B cell (primary cell): ENCODE measurements around the gene XPO5. TPM values are rescaled to one million over a fixed set of nuclear protein-coding genes. Genes with fewer than 3 reads are reported as not detected.
A peak's percentile ranks its signal among the peaks of the same experiment; 100 is the strongest.

Experiments used
- ATAC-seq: fragments of 200-7000 bp; cut with Tn5 transposase; one replicate; pipeline ENCODE4 v1.10.0; 2021; ENCODE audit warnings: low read depth, mild to moderate bottlenecking, moderate number of reproducible peaks, moderate library complexity
- CTCF ChIA-PET: fragments of 350-600 bp; sonication (Branson Sonifier 250); formaldehyde crosslinking; loops from one replicate; lab custom pipeline; 2021; ENCODE audit warnings: antibody characterized with exemption, inconsistent platforms; lab: Charles Lee
- POLR2A ChIA-PET: fragments of 350-600 bp; sonication (Branson Sonifier 250); formaldehyde crosslinking; loops from one replicate; lab custom pipeline; 2021; ENCODE audit warnings: antibody characterized with exemption; lab: Charles Lee
- DNase-seq: peaks from one replicate; pipeline ENCODE4 v3.0.0; 2013
- H2AFZ ChIP-seq: 2 replicates; pipeline ENCODE4 v1.6.1; 2012; ENCODE audit warnings: mild to moderate bottlenecking, low read depth, low read length; ENCODE audit not compliant: insufficient read depth, poor library complexity, severe bottlenecking
- H3K27ac ChIP-seq, 2 donors: 1 replicate in 1 of 2; 2 replicates in 1 of 2; pipeline ENCODE4 v1.5.1; 2012 to 2013; ENCODE audit warnings: low read length in 2 of 2, mild to moderate bottlenecking in 2 of 2, moderate library complexity in 1 of 2
- H3K27me3 ChIP-seq, 4 experiments: fragments of 200-600 bp in 1 of 4; sonication (generic) in 1 of 4; replicated peaks in 1 of 4; 1 replicate in 2 of 4; 2 replicates in 2 of 4; pipeline versions ENCODE4 v1.6.1 to v1.7.0; 2013 to 2016; ENCODE audit warnings: low read length in 3 of 4, mild to moderate bottlenecking in 2 of 4, mixed read lengths in 1 of 4, moderate library complexity in 1 of 4; ENCODE audit not compliant: insufficient read depth in 4 of 4, control insufficient read depth in 3 of 4; ENCODE audit errors: control extremely low read depth in 1 of 4
- H3K36me3 ChIP-seq, 2 experiments: replicated peaks in 1 of 2; 1 replicate in 1 of 2; 2 replicates in 1 of 2; pipeline versions ENCODE4 v1.6.1 to v1.7.1; 2013; ENCODE audit warnings: low read length in 1 of 2; ENCODE audit not compliant: insufficient read depth in 2 of 2, control insufficient read depth in 1 of 2; ENCODE audit errors: control extremely low read depth in 1 of 2, extremely low read depth in 1 of 2
- H3K4me1 ChIP-seq, 2 donors: fragments of 200-600 bp in 1 of 2; sonication (generic) in 1 of 2; 1 replicate in 1 of 2; 2 replicates in 1 of 2; pipeline versions ENCODE4 v1.5.1 to v1.6.1; 2013 to 2017; ENCODE audit warnings: low read length in 2 of 2; ENCODE audit not compliant: control insufficient read depth in 2 of 2, insufficient read depth in 2 of 2
- H3K4me2 ChIP-seq: replicated peaks from 2 replicates; pipeline ENCODE3; 2012; ENCODE audit warnings: mild to moderate bottlenecking, low read depth, low read length; ENCODE audit not compliant: poor library complexity, severe bottlenecking
- H3K4me3 ChIP-seq, 5 experiments: fragments of 200-600 bp in 1 of 5; sonication (generic) in 1 of 5; 1 replicate in 3 of 5; 2 replicates in 2 of 5; pipeline versions ENCODE4 v1.5.1 to v1.7.0; 2011 to 2016; ENCODE audit warnings: low read length in 4 of 5, mild to moderate bottlenecking in 4 of 5, low read depth in 2 of 5, control low read depth in 1 of 5, moderate library complexity in 1 of 5; ENCODE audit not compliant: insufficient read depth in 1 of 5; ENCODE audit errors: control extremely low read depth in 1 of 5, extremely low read depth in 1 of 5
- H3K79me2 ChIP-seq: fragments of 200-600 bp; sonication (generic); one replicate; pipeline ENCODE4 v1.6.0; 2016; ENCODE audit warnings: low read length; ENCODE audit not compliant: control insufficient read depth, insufficient read depth
- H3K9ac ChIP-seq: fragments of 200-600 bp; sonication (generic); 2 replicates; pipeline ENCODE4 v1.6.1; 2017; ENCODE audit warnings: mild to moderate bottlenecking, low read length, moderate library complexity
- H3K9me3 ChIP-seq, 3 donors: one replicate each; pipeline versions ENCODE4 v1.6.1 to v1.7.1; 2013; ENCODE audit warnings: low read length in 2 of 3; ENCODE audit not compliant: control insufficient read depth in 2 of 3, insufficient read depth in 1 of 3; ENCODE audit errors: control extremely low read depth in 1 of 3
- H4K20me1 ChIP-seq: 2 replicates; pipeline ENCODE4 v1.6.0; 2012; ENCODE audit warnings: mild to moderate bottlenecking, low read length; ENCODE audit not compliant: insufficient read depth, control insufficient read depth, poor library complexity, severe bottlenecking
- H3K27ac Mint-ChIP-seq: one replicate; pipeline ENCODE4 v1.8.0; 2021; ENCODE audit warnings: mixed read lengths
- H3K27me3 Mint-ChIP-seq: one replicate; pipeline ENCODE4 v1.8.0; 2021; ENCODE audit warnings: mixed read lengths
- H3K4me1 Mint-ChIP-seq: one replicate; pipeline ENCODE4 v1.8.0; 2021; ENCODE audit warnings: mixed read lengths
- H3K4me3 Mint-ChIP-seq: one replicate; pipeline ENCODE4 v1.8.0; 2021; ENCODE audit warnings: mixed read lengths
- H3K9me3 Mint-ChIP-seq: one replicate; pipeline ENCODE4 v1.8.0; 2022; ENCODE audit warnings: mixed read lengths; ENCODE audit not compliant: insufficient read depth
- CTCF ChIP-seq: fragments of 200-600 bp; IDR thresholded peaks from one replicate; pipeline ENCODE4 v1.8.0; 2022; ENCODE audit warnings: antibody characterized with exemption, mild to moderate bottlenecking
- EZH2 ChIP-seq: IDR thresholded peaks from 2 replicates; pipeline ENCODE4 v1.6.1; 2012; ENCODE audit warnings: borderline replicate concordance, low read depth, mild to moderate bottlenecking, moderate library complexity, low read length; ENCODE audit not compliant: insufficient read depth, poor library complexity, severe bottlenecking
- WGBS: methylation state at CpG from one replicate; pipeline ENCODE4 v1.1.5; 2013; ENCODE audit warnings: missing lambda C conversion rate; ENCODE audit not compliant: insufficient coverage; 5-methylcytosine and 5-hydroxymethylcytosine counted together
- intact Hi-C: fragments of 100-400 bp; cut with micrococcal nuclease; formaldehyde crosslinking; loops from one replicate; pipeline ENCODE4 v1.10.0; 2022
- polyA plus RNA-seq: library from polyadenylated mRNA; depleted of rRNA; stranded (reverse); fragments of >200 nt; gene quantifications from 2 replicates; pipeline ENCODE4 v1.2.3, GENCODE V29; 2012
- total RNA-seq, 2 donors: library from RNA; stranded (reverse); fragments of 120-200 nt in 1 of 2; gene quantifications; 1 replicate in 1 of 2; 2 replicates in 1 of 2; pipeline versions ENCODE4 v1.2.3 to v1.2.4, GENCODE V29; 2013 to 2022

Gene XPO5
- total and polyA plus RNA-seq, 2 donors (not counting 1 experiment from before 2014, with no cell fraction given): 14.4 to 45.7 TPM

- intact Hi-C loops: loop anchor here (5.0 kb wide), 2 partner anchors 211 to 549 kb away; partner anchors contain the start of genes MRPL14, TMEM63B and ZNF318
- CTCF ChIA-PET: interaction anchor here (0.9 kb wide), 1 partner anchor 11 kb away, joined by 3 read pairs; no protein-coding TSS in a partner anchor
Measured at GRCh38 chr6:43578748-43579147, 2.9 kb upstream of the XPO5 start.

More at GRCh38 chr6:43578748-43579147, 2.9 kb upstream of the XPO5 start:
- Histone ChIP-seq H3K4me1 (peaks cover 28 to 40% of the 10 kb centered on the region in 2 donors), H2AFZ (no peak overlapping the region), H3K27ac (peak overlapping the region in 1 of 2 donors; percentile 80), H3K27me3 (no peaks in the 10 kb centered on the region), H3K4me2 (peak overlapping the region; percentile 80), H3K9ac (peak overlapping the region; percentile 80), H3K4me3 (no peak overlapping the region), H3K79me2 (peaks cover 63% of the 10 kb centered on the region), H3K36me3 (peaks cover 4 to 22% of the 10 kb centered on the region in 2 experiments), H3K9me3 (no peaks in the 10 kb centered on the region), H4K20me1 (peaks cover 13% of the 10 kb centered on the region)
- peaks cover 37% of the 10 kb centered on the region for H3K4me1 Mint-ChIP-seq
- DNase-seq (no peak), ATAC-seq (no peak)
- H3K27ac Mint-ChIP-seq: peak overlapping the region; percentile 64
- no peak for TF ChIP-seq EZH2
- no peak for TF ChIP-seq CTCF
- H3K27me3 Mint-ChIP-seq: no peaks in the 10 kb centered on the region
- whole genome bisulfite sequencing: no CpG with 5 or more reads among the region's 3 CpGs
- no peaks in the 10 kb centered on the region for H3K9me3 Mint-ChIP-seq
- H3K4me3 Mint-ChIP-seq: peak overlapping the region; percentile 45
- POLR2A ChIA-PET: no interaction called here
